ENCODE results near the gene COL23A1.

GRCh38 chr5:178384816-178385495 is 205.2 kb downstream of the COL23A1 start:
- TF ChIP-seq POLR2A (IDR thresholded peaks at IDR 0.05; ENCODE audit: low read length) (no peak), GATA1 (IDR thresholded peaks at IDR 0.05; ENCODE audit: low read depth, low read length) (no peak)
